SK-N-SH treated with all-trans-retinoic acid at 6 μM for 48 hours (cell line): ENCODE measurements around the gene CLDN24.

Experiments
- GLIS3 ChIP-seq: fragments of 250-450 bp; sonication (Bioruptor Pico); IDR thresholded peaks from 2 replicates; pipeline ENCODE4 v1.5.0; 2020; ENCODE audit warnings: mild to moderate bottlenecking, moderate library complexity
- OSR1 ChIP-seq: fragments of 250-450 bp; sonication (Bioruptor Pico); IDR thresholded peaks from 2 replicates; pipeline ENCODE4 v1.8.0; 2022; ENCODE audit warnings: moderate library complexity, mild to moderate bottlenecking, inconsistent platforms
- POU6F1 ChIP-seq: fragments of 250-450 bp; sonication (Bioruptor Pico); IDR thresholded peaks from 2 replicates; pipeline ENCODE4 v1.8.0; 2021; ENCODE audit warnings: low read depth, mild to moderate bottlenecking, moderate library complexity, borderline replicate concordance
- PPARA ChIP-seq: fragments of 250-450 bp; sonication (Bioruptor Pico); IDR thresholded peaks from 2 replicates; pipeline ENCODE4 v1.5.0; 2020; ENCODE audit warnings: mild to moderate bottlenecking, borderline replicate concordance
- ZNF8 ChIP-seq: fragments of 450-650 bp; formaldehyde crosslinking; IDR thresholded peaks from 2 replicates; pipeline ENCODE4 v1.5.0; 2020; ENCODE audit warnings: mild to moderate bottlenecking, moderate library complexity
- TF ChIP-seq, protein P1 (sequence below): fragments of 250-450 bp; sonication (Bioruptor Pico); IDR thresholded peaks from 2 replicates; pipeline ENCODE4 v1.5.0; 2020; ENCODE audit warnings: mild to moderate bottlenecking, moderate library complexity
- TF ChIP-seq, protein P2 (sequence below): fragments of 250-450 bp; sonication (Bioruptor Pico); IDR thresholded peaks from 2 replicates; pipeline ENCODE4 v1.5.1; 2020; ENCODE audit warnings: low read depth, mild to moderate bottlenecking, moderate library complexity

DNA sequence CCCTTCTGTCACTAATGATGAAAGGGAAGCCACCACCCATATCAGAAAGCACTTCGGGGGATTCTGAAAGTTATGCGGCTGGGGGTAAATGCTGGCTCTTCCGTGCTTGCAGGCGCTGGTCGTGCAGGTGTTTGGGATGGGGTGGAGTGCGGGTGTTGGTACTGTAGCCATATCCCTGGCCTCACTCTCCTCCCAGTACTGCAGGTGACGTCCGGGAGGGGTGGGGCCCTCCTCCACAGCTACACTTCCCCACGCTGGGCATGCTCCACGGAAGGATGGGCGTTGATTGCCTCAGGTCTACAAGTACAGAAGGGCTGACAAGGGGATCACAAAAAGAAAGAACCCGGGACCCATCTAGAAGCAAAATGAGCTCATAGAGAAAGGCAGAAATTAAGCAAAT lies 48.6 kb upstream of the CLDN24 start:
- no peak for TF ChIP-seq PPARA (CRISPR knock-in tag)
- TF ChIP-seq OSR1 (CRISPR knock-in tag) = no peak
- TF ChIP-seq, protein P1, sequence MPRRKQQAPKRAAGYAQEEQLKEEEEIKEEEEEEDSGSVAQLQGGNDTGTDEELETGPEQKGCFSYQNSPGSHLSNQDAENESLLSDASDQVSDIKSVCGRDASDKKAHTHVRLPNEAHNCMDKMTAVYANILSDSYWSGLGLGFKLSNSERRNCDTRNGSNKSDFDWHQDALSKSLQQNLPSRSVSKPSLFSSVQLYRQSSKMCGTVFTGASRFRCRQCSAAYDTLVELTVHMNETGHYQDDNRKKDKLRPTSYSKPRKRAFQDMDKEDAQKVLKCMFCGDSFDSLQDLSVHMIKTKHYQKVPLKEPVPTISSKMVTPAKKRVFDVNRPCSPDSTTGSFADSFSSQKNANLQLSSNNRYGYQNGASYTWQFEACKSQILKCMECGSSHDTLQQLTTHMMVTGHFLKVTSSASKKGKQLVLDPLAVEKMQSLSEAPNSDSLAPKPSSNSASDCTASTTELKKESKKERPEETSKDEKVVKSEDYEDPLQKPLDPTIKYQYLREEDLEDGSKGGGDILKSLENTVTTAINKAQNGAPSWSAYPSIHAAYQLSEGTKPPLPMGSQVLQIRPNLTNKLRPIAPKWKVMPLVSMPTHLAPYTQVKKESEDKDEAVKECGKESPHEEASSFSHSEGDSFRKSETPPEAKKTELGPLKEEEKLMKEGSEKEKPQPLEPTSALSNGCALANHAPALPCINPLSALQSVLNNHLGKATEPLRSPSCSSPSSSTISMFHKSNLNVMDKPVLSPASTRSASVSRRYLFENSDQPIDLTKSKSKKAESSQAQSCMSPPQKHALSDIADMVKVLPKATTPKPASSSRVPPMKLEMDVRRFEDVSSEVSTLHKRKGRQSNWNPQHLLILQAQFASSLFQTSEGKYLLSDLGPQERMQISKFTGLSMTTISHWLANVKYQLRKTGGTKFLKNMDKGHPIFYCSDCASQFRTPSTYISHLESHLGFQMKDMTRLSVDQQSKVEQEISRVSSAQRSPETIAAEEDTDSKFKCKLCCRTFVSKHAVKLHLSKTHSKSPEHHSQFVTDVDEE = no peak
- TF ChIP-seq, protein P2, sequence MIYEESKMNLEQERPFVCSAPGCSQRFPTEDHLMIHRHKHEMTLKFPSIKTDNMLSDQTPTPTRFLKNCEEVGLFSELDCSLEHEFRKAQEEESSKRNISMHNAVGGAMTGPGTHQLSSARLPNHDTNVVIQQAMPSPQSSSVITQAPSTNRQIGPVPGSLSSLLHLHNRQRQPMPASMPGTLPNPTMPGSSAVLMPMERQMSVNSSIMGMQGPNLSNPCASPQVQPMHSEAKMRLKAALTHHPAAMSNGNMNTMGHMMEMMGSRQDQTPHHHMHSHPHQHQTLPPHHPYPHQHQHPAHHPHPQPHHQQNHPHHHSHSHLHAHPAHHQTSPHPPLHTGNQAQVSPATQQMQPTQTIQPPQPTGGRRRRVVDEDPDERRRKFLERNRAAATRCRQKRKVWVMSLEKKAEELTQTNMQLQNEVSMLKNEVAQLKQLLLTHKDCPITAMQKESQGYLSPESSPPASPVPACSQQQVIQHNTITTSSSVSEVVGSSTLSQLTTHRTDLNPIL (CRISPR knock-in tag) = no peak
- no peak for TF ChIP-seq GLIS3 (CRISPR knock-in tag)
- TF ChIP-seq POU6F1 (CRISPR knock-in tag) = no peak
- TF ChIP-seq ZNF8 (CRISPR knock-in tag) = no peak
